AG04450 (cell line): ENCODE results near the gene VWA5B1. TPM values are rescaled to one million over a fixed set of nuclear protein-coding genes. Genes with fewer than 3 reads are reported as not detected.

ENCODE experiments used
- CTCF ChIA-PET: fragments of 300-600, 350-600 bp; formaldehyde crosslinking; extraction: SDS; loops from one replicate; lab custom pipeline; 2022; ENCODE audit warnings: antibody characterized with exemption, inconsistent platforms; lab: Charles Lee
- POLR2A ChIA-PET: fragments of 350-600 bp; formaldehyde crosslinking; extraction: SDS; loops from one replicate; lab custom pipeline; 2021; ENCODE audit warnings: antibody characterized with exemption, inconsistent platforms; lab: Yijun Ruan, JAX
- DNase-seq: peaks from one replicate; pipeline ENCODE4 v3.0.0-alpha.2; 2011; ENCODE audit warnings: low read depth, low spot score
- H3K27ac ChIP-seq: one replicate; pipeline ENCODE4 v1.5.1; 2012; ENCODE audit warnings: low read depth, low read length, control low read depth
- H3K27me3 ChIP-seq: one replicate; pipeline ENCODE4 v1.6.0; 2012; ENCODE audit warnings: low read length; ENCODE audit not compliant: control insufficient read depth, insufficient read depth
- H3K4me3 ChIP-seq: 2 replicates; pipeline ENCODE4 v1.5.1; 2011; ENCODE audit warnings: mild to moderate bottlenecking, low read depth, low read length, control low read depth
- H3K9me3 ChIP-seq: 2 replicates; pipeline ENCODE4 v1.5.1; 2012; ENCODE audit warnings: low read length; ENCODE audit not compliant: control insufficient read depth, insufficient read depth
- CTCF ChIP-seq: IDR thresholded peaks from 2 replicates; pipeline ENCODE4 v1.5.1; 2011; ENCODE audit warnings: low read depth, low read length, control low read depth, inconsistent platforms
- polyA plus RNA-seq: library from polyadenylated mRNA; depleted of rRNA; stranded (reverse); fragments of >200 nt; gene quantifications from 2 replicates; pipeline ENCODE4 v1.2.3, GENCODE V29; 2011

VWA5B1 gene
- polyA plus RNA-seq, 1 experiment, result not detected

GRCh38 chr1:20250340-20250989 is 40.2 kb upstream of the VWA5B1 start:
- no peak overlapping the region for H3K4me3 ChIP-seq
- DNase-seq, result no peak
- POLR2A ChIA-PET, result interaction anchor here (0.5 to 0.9 kb wide), 3 partner anchors 225 to 235 kb away, joined by 3 to 8 read pairs (median 3); no protein-coding TSS in a partner anchor
- H3K27me3 ChIP-seq, result peaks cover 5% of the 10 kb centered on the region
- no peaks in the 10 kb centered on the region for H3K9me3 ChIP-seq
- no peak for TF ChIP-seq CTCF
- CTCF ChIA-PET, result interaction anchor here (1.1 to 1.6 kb wide), 2 partner anchors 16 to 181 kb away, joined by 3 to 7 read pairs; no protein-coding TSS in a partner anchor
- no peak overlapping the region for H3K27ac ChIP-seq

- peaks cover 6% of the 10 kb centered on the region for H3K27me3 ChIP-seq
- ChIA-PET POLR2A (no interaction called here), CTCF (interaction anchor here (0.6 kb wide), 1 partner anchor 242 kb away, joined by 3 read pairs; no protein-coding TSS in a partner anchor)
- H3K9me3 ChIP-seq, result no peaks in the 10 kb centered on the region
- no peak overlapping the region for H3K4me3 ChIP-seq
- no peak for DNase-seq
- TF ChIP-seq CTCF, result no peak
- no peak overlapping the region for H3K27ac ChIP-seq
These were observed 38.1 kb upstream of the VWA5B1 start for GRCh38 chr1:20252587-20252986.

DNA sequence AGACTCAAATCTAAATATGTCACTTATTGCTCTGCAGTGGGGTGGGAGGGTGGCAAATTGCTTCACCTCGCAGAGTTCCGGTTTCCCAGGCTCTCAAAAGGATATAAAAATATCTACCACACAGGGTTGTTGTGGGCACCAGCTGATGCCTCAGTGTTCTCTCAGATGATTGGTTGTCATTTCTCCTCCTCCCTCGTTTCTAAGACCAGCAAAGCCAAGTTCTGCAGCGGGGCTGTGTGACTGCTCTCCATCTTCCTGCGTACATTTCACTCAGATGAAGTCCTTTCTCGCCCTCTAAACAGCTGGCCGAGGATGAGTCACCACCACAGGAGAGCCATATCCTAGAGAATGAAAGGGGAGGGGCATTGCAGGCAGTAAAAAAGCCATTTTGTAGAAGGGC is 35.0 kb upstream of the VWA5B1 start:
- peak overlapping the region; percentile 65 for H3K27ac ChIP-seq
- no peak overlapping the region for H3K4me3 ChIP-seq
- peaks cover 11% of the 10 kb centered on the region for H3K27me3 ChIP-seq
- DNase-seq, result peak; percentile 45
- TF ChIP-seq CTCF, result no peak
- H3K9me3 ChIP-seq, result no peaks in the 10 kb centered on the region
- CTCF ChIA-PET, result interaction anchor here (1.1 to 2.2 kb wide), 2 partner anchors 23 to 43 kb away, joined by 3 to 12 read pairs; no protein-coding TSS in a partner anchor
- POLR2A ChIA-PET, result no interaction called here

GRCh38 chr1:20259646-20260045 is 31.0 kb upstream of the VWA5B1 start:
- no peaks in the 10 kb centered on the region for H3K9me3 ChIP-seq
- DNase-seq, result no peak
- CTCF ChIA-PET, result interaction anchor here (0.9 to 1.2 kb wide), 2 partner anchors 26 to 47 kb away, joined by 3 to 4 read pairs; no protein-coding TSS in a partner anchor
- TF ChIP-seq CTCF, result no peak
- no peak overlapping the region for H3K4me3 ChIP-seq
- no peak overlapping the region for H3K27ac ChIP-seq
- H3K27me3 ChIP-seq, result peaks cover 7% of the 10 kb centered on the region
- POLR2A ChIA-PET, result interaction anchor here (0.7 kb wide), 1 partner anchor 39 kb away, joined by 9 read pairs; no protein-coding TSS in a partner anchor

DNA sequence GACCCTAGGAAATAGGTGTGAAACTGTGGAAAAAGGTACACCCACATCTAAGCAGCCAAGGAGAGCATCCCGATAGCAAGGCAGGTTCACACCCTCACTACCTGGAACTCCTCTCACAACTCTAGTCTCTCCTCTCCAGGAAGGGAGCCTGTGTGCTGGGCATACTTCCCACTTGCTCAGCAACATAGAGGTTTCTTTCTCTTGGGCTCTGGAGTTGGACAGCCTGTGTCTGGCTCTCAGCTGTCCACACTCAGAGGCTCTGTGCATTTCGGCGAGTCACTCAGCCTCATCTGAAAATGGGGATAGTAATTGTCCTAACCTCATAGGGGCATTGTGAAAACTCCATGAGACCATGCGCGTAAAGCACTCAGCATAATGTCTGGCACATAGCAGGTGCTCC is 29.6 kb upstream of the VWA5B1 start:
- no peak for TF ChIP-seq CTCF
- no peak for DNase-seq
- POLR2A ChIA-PET, result no interaction called here
- CTCF ChIA-PET, result no interaction called here
- Histone ChIP-seq H3K27ac (no peak overlapping the region), H3K9me3 (no peaks in the 10 kb centered on the region), H3K27me3 (peaks cover 7% of the 10 kb centered on the region), H3K4me3 (no peak overlapping the region)
